ENCODE data around the gene SERPINA4. TPM values are rescaled to one million over a fixed set of nuclear protein-coding genes. Genes with fewer than 3 reads are reported as not detected.

The SERPINA4 gene
- polyA plus RNA-seq, 1 donor, result not detected

GRCh38 chr14:94617366-94617941 is 56.2 kb downstream of the SERPINA4 start:
- DNase-seq, result no peak

DNA sequence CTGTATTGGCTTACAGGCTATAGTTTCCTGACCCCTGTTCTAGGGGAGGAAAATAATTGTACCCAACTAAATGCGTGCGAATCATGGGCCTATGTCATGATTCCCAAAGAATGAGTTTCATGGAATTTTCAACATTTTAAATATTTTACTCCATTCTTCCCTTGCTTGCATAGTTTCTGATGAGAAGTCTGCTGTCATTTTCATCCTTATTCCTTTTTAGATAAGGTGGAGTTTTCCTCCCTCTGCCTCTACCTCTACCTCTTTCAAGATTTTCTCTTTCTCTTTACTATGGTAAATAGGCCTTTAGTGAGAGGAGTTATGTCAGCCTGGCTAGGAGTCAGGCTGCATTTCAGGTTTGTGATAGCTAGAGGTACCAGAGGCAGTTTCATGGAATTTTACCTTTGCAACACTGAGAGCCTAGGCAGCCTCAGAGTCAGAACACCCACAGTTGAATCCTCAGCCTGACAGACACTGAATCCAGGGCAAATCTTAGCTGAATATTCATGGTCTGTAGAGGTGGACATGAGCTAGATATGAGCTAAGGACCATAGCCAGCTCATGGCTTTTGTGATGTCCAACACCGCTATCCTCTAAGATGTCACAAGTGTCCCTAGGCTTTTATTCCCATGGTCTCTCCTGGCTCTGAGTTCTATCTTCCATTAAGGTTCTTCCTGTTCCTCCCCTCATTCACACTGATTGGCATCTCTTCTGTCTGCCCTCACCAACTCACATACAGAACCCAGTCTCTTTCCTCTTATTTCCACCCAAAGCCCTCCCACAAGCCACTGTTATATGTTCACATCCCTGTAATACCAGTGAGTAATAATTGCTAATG is 57.0 kb downstream of the SERPINA4 start:
- no peak for DNase-seq

- DNase-seq, result no peak
These were observed 58.1 kb downstream of the SERPINA4 start for GRCh38 chr14:94619297-94619696.

Other genes with a start within 250 kb of the SERPINA4 start
- not detected for gene SERPINA6, start 238.1 kb upstream of the SERPINA4 start, polyA plus RNA-seq (ENCODE audit: insufficient read length)
- not detected for gene SERPINA2, start 194.7 kb upstream of the SERPINA4 start, polyA plus RNA-seq (ENCODE audit: insufficient read length)
- gene SERPINA1, start 172.8 kb upstream of the SERPINA4 start, polyA plus RNA-seq (ENCODE audit: insufficient read length), result 0.61 TPM
- gene SERPINA11, start 108.6 kb upstream of the SERPINA4 start, polyA plus RNA-seq (ENCODE audit: insufficient read length), result not detected
- not detected for gene SERPINA9, start 85.2 kb upstream of the SERPINA4 start, polyA plus RNA-seq (ENCODE audit: insufficient read length)
- gene SERPINA12, start 52.0 kb upstream of the SERPINA4 start, polyA plus RNA-seq (ENCODE audit: insufficient read length), result not detected
- gene SERPINA5, start 20.0 kb downstream of the SERPINA4 start, polyA plus RNA-seq (ENCODE audit: insufficient read length), result not detected
- gene SERPINA3, start 50.9 kb downstream of the SERPINA4 start, polyA plus RNA-seq (ENCODE audit: insufficient read length), result not detected
- 0.88 TPM for gene GSC, start 208.7 kb downstream of the SERPINA4 start, polyA plus RNA-seq (ENCODE audit: insufficient read length)